Endothelial cell of umbilical vein (primary cell): ENCODE data around the gene ZCCHC12. TPM values are rescaled to one million over a fixed set of nuclear protein-coding genes. Genes with fewer than 3 reads are reported as not detected.

Experiments used
- BruUV-seq: library from RNA; stranded (reverse); fragments of 400-500 nt; replicated peaks from 2 replicates; lab custom pipeline; 2021; lab: Mats Ljungman, UMichigan
- CTCF ChIA-PET: fragments of 300-600, 350-600 bp; sonication (Branson Sonifier 250); formaldehyde crosslinking; loops from one replicate; lab custom pipeline; 2021; ENCODE audit warnings: antibody characterized with exemption, inconsistent platforms; lab: Charles Lee
- POLR2A ChIA-PET: fragments of 300-600, 350-600 bp; sonication (Branson Sonifier 250); formaldehyde crosslinking; loops from one replicate; lab custom pipeline; 2021; ENCODE audit warnings: antibody characterized with exemption, inconsistent platforms; lab: Charles Lee
- DNase-seq: peaks from one replicate; pipeline ENCODE4 v3.0.0-alpha.2; 2011; ENCODE audit warnings: low read depth, low spot score
- FAIRE-seq: peaks from 2 replicates; lab custom pipeline; 2011; peaks lifted over from hg19 to GRCh38; lab: Jason Lieb, UNC
- H2AFZ ChIP-seq: 2 replicates; pipeline ENCODE4 v1.6.0; 2012; ENCODE audit warnings: low read depth, low read length, control low read depth, inconsistent platforms
- H3K27ac ChIP-seq: 2 replicates; pipeline ENCODE4 v1.5.1; 2011; ENCODE audit warnings: low read depth, mild to moderate bottlenecking, control low read depth, low read length, moderate library complexity; ENCODE audit not compliant: insufficient read depth
- H3K27me3 ChIP-seq, 2 experiments: 2 replicates each; pipeline versions ENCODE4 v1.6.0 to v1.6.1; 2011; ENCODE audit warnings: low read length in 2 of 2, mixed read lengths in 1 of 2; ENCODE audit not compliant: control insufficient read depth in 2 of 2, insufficient read depth in 2 of 2
- H3K36me3 ChIP-seq, 2 experiments: 2 replicates in 1 of 2; 3 replicates in 1 of 2; pipeline ENCODE4 v1.5.1; 2011; ENCODE audit warnings: low read length in 2 of 2, mild to moderate bottlenecking in 1 of 2, moderate library complexity in 1 of 2; ENCODE audit not compliant: control insufficient read depth in 2 of 2, insufficient read depth in 2 of 2; ENCODE audit errors: extremely low read depth in 1 of 2
- H3K4me1 ChIP-seq: 3 replicates; pipeline ENCODE4 v1.5.1; 2011; ENCODE audit warnings: mild to moderate bottlenecking, low read length; ENCODE audit not compliant: control insufficient read depth, insufficient read depth; ENCODE audit errors: extremely low read depth
- H3K4me2 ChIP-seq: 2 replicates; pipeline ENCODE4 v1.6.1; 2011; ENCODE audit warnings: low read length, control low read depth, mixed read lengths; ENCODE audit not compliant: insufficient read depth
- H3K4me3 ChIP-seq, 3 experiments: fragments of 200-600 bp in 1 of 3; sonication (generic), shearing (Covaris generic) in 1 of 3; replicated peaks in 1 of 3; 2 replicates each; pipeline ENCODE4 v1.5.1; 2011 to 2016; ENCODE audit warnings: control low read depth in 3 of 3, low read length in 3 of 3, mild to moderate bottlenecking in 2 of 3, inconsistent platforms in 1 of 3, low read depth in 1 of 3, moderate library complexity in 1 of 3; ENCODE audit not compliant: insufficient read depth in 1 of 3
- H3K79me2 ChIP-seq: 2 replicates; pipeline ENCODE4 v1.6.0; 2012; ENCODE audit warnings: low read length, inconsistent platforms; ENCODE audit not compliant: control insufficient read depth, insufficient read depth
- H3K9ac ChIP-seq: replicated peaks from 2 replicates; pipeline ENCODE3; 2011; ENCODE audit warnings: low read length, control low read depth; ENCODE audit not compliant: insufficient read depth; ENCODE audit errors: extremely low read depth
- H3K9me1 ChIP-seq: replicated peaks from 3 replicates; pipeline ENCODE4 v1.6.0; 2011; ENCODE audit warnings: mild to moderate bottlenecking, low read length; ENCODE audit not compliant: control insufficient read depth, insufficient read depth; ENCODE audit errors: extremely low read depth
- H3K9me3 ChIP-seq: replicated peaks from 2 replicates; pipeline ENCODE4 v1.5.1; 2012; ENCODE audit warnings: low read length, inconsistent platforms; ENCODE audit not compliant: control insufficient read depth, insufficient read depth
- H4K20me1 ChIP-seq: replicated peaks from 2 replicates; pipeline ENCODE3; 2011; ENCODE audit warnings: mild to moderate bottlenecking, low read length; ENCODE audit not compliant: control insufficient read depth, insufficient read depth; ENCODE audit errors: extremely low read depth
- EZH2 ChIP-seq: IDR thresholded peaks from 2 replicates; pipeline ENCODE4 v1.6.1; 2012; ENCODE audit warnings: borderline replicate concordance, low read depth, mild to moderate bottlenecking, moderate library complexity, low read length, inconsistent platforms; ENCODE audit not compliant: severe bottlenecking
- FOS ChIP-seq: IDR thresholded peaks from 2 replicates; pipeline ENCODE4 v1.6.1; 2011; ENCODE audit warnings: mild to moderate bottlenecking, low read length, moderate library complexity, borderline replicate concordance; ENCODE audit not compliant: insufficient read depth
- GATA2 ChIP-seq: IDR thresholded peaks from 2 replicates; pipeline ENCODE4 v1.7.0; 2011; ENCODE audit warnings: low read depth, mild to moderate bottlenecking, moderate library complexity, mixed read lengths, low read length; ENCODE audit not compliant: insufficient read length, insufficient read depth
- JUN ChIP-seq: IDR thresholded peaks from 2 replicates; pipeline ENCODE4 v1.6.1; 2011; ENCODE audit warnings: borderline replicate concordance, low read depth; ENCODE audit not compliant: insufficient read length, insufficient read depth
- MYC ChIP-seq: IDR thresholded peaks from one replicate; pipeline ENCODE4 v1.6.1; 2011; ENCODE audit warnings: mild to moderate bottlenecking, low read depth, low read length
- POLR2A ChIP-seq: IDR thresholded peaks from 2 replicates; pipeline ENCODE4 v1.6.1; 2012; ENCODE audit warnings: low read depth, mild to moderate bottlenecking, control low read depth, low read length
- POLR2AphosphoS5 ChIP-seq: IDR thresholded peaks from 2 replicates; pipeline ENCODE4 v1.6.1; 2012; ENCODE audit warnings: low read depth, mild to moderate bottlenecking, control low read depth, low read length, moderate library complexity; ENCODE audit not compliant: insufficient read depth
- dilution Hi-C: fragments of 300-500 bp; cut with MboI; formaldehyde crosslinking; loops from one replicate; pipeline ENCODE4 v1.15.0; 2019; ENCODE audit warnings: low sequenced_read_pairs; ENCODE audit not compliant: extremely low pct_ligation_motif_present
- intact Hi-C: fragments of 100-400 bp; cut with micrococcal nuclease; formaldehyde crosslinking; loops from one replicate; pipeline ENCODE4 v1.10.0; 2022
- polyA plus RNA-seq, 4 experiments: library from polyadenylated mRNA; depleted of rRNA in 3 of 4; stranded (reverse) in 3 of 4; unstranded in 1 of 4; fragments of >200 nt; gene quantifications; 2 replicates each; pipeline versions ENCODE4 v1.2.1 to v1.2.3, GENCODE V29; 2011 to 2012; ENCODE audit warnings: missing spikeins in 1 of 4
- total RNA-seq: library from RNA; stranded (reverse); gene quantifications from 2 replicates; pipeline ENCODE4 v1.2.3, GENCODE V29; 2021
- TF ChIP-seq, protein P1 (sequence below), 2 donors: IDR thresholded peaks; 1 replicate in 1 of 2; 2 replicates in 1 of 2; pipeline ENCODE4 v1.5.1; 2011; ENCODE audit warnings: low read length in 2 of 2, mild to moderate bottlenecking in 2 of 2, moderate library complexity in 2 of 2, control low read depth in 1 of 2, inconsistent platforms in 1 of 2, low read depth in 1 of 2; ENCODE audit not compliant: insufficient read depth in 1 of 2; ENCODE audit errors: extremely low read depth in 1 of 2
- TF ChIP-seq, protein P2 (sequence below): IDR thresholded peaks from 2 replicates; pipeline ENCODE4 v1.6.1; 2011; ENCODE audit not compliant: insufficient read depth, insufficient read length

The ZCCHC12 gene
- total and polyA plus RNA-seq, 2 donors (not counting 3 experiments of a cell fraction or from before 2014, with no cell fraction given): 0.10 to 0.29 TPM

DNA sequence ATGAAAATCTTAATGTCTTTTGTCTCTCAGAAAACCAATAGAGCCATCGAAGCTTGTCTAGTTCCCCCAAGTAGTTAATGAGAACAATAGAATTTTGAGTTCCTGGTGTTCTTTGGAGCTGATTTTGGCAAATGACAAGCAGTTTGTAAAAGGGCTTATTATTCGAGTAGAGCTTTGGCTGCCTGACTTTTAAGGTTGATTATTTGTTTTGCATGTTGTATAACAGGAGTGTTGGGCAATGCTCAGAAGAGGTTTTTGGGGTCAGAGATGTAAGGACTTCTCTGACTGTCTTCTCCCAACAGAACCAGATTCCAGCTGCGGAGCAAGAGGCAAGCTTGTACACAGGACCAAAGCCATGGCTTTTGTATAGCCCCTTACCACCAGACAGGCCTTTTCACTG is 30.0 kb downstream of the ZCCHC12 start:
- Histone ChIP-seq H3K9ac (no peak overlapping the region), H3K4me3 (no peak overlapping the region), H3K27me3 (no peaks in the 10 kb centered on the region), H3K9me1 (no peaks in the 10 kb centered on the region), H3K4me1 (no peaks in the 10 kb centered on the region), H3K9me3 (no peaks in the 10 kb centered on the region), H4K20me1 (no peaks in the 10 kb centered on the region), H3K27ac (no peak overlapping the region), H2AFZ (no peak overlapping the region), H3K79me2 (no peaks in the 10 kb centered on the region), H3K36me3 (no peaks in the 10 kb centered on the region), H3K4me2 (no peak overlapping the region)
- dilution Hi-C loops: no loop called here
- no TSS peak for BruUV-seq
- TF ChIP-seq MYC (no peak), EZH2 (no peak), FOS (no peak), POLR2A (no peak), POLR2AphosphoS5 (no peak), JUN (no peak), GATA2 (no peak)
- TF ChIP-seq, protein P1, sequence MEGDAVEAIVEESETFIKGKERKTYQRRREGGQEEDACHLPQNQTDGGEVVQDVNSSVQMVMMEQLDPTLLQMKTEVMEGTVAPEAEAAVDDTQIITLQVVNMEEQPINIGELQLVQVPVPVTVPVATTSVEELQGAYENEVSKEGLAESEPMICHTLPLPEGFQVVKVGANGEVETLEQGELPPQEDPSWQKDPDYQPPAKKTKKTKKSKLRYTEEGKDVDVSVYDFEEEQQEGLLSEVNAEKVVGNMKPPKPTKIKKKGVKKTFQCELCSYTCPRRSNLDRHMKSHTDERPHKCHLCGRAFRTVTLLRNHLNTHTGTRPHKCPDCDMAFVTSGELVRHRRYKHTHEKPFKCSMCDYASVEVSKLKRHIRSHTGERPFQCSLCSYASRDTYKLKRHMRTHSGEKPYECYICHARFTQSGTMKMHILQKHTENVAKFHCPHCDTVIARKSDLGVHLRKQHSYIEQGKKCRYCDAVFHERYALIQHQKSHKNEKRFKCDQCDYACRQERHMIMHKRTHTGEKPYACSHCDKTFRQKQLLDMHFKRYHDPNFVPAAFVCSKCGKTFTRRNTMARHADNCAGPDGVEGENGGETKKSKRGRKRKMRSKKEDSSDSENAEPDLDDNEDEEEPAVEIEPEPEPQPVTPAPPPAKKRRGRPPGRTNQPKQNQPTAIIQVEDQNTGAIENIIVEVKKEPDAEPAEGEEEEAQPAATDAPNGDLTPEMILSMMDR (IDR thresholded peaks at IDR 0.05; ENCODE audit: extremely low read depth in 1 of 2, insufficient read depth in 1 of 2, low read depth in 1 of 2, low read length in 2 of 2): no peak
- TF ChIP-seq, protein P2, sequence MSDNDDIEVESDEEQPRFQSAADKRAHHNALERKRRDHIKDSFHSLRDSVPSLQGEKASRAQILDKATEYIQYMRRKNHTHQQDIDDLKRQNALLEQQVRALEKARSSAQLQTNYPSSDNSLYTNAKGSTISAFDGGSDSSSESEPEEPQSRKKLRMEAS: no peak
- CTCF ChIA-PET: no interaction called here
- intact Hi-C loops: no loop called here
- no peak for DNase-seq
- POLR2A ChIA-PET: no interaction called here
- no peak for FAIRE-seq
